Forelimb muscle (tissue), 1 donor: ENCODE measurements around the gene STARD7. TPM values are rescaled to one million over a fixed set of nuclear protein-coding genes. Genes with fewer than 3 reads are reported as not detected.

ENCODE experiments used
- DNase-seq: peaks from one replicate; pipeline ENCODE4 v3.0.0-alpha.2; 2013; ENCODE audit warnings: low read depth
- polyA plus RNA-seq: library from polyadenylated mRNA; unstranded; fragments of 120-200 nt; gene quantifications from one replicate; pipeline ENCODE4 v1.2.1, GENCODE V29; 2013; ENCODE audit not compliant: insufficient read length

STARD7 gene
- polyA plus RNA-seq, 1 donor = 105 TPM

GRCh38 chr2:96197546-96198255 lies 10.9 kb downstream of the STARD7 start:
- no peak for DNase-seq

- DNase-seq = no peak
Observed at GRCh38 chr2:96195410-96196066, 13.1 kb downstream of the STARD7 start.

- DNase-seq = no peak
Observed at GRCh38 chr2:96191937-96192670, 16.5 kb downstream of the STARD7 start.

- DNase-seq = no peak
Observed at GRCh38 chr2:96188821-96189526, 19.7 kb downstream of the STARD7 start.

GRCh38 chr2:96186562-96186961 lies 22.1 kb downstream of the STARD7 start:
- DNase-seq = no peak

GRCh38 chr2:96185516-96185915 lies 23.1 kb downstream of the STARD7 start:
- no peak for DNase-seq

- no peak for DNase-seq
Observed at GRCh38 chr2:96184989-96185388, 23.6 kb downstream of the STARD7 start.

GRCh38 chr2:96184188-96184587 lies 24.4 kb downstream of the STARD7 start:
- DNase-seq = no peak

- no peak for DNase-seq
Observed at GRCh38 chr2:96181529-96181928, 27.1 kb downstream of the STARD7 start.

GRCh38 chr2:96180521-96180920 lies 28.1 kb downstream of the STARD7 start:
- DNase-seq = no peak

GRCh38 chr2:96180002-96180401 lies 28.6 kb downstream of the STARD7 start:
- DNase-seq = no peak

- DNase-seq = no peak
Observed at GRCh38 chr2:96176661-96177060, 32.0 kb downstream of the STARD7 start.

- no peak for DNase-seq
Observed at GRCh38 chr2:96175951-96176350, 32.7 kb downstream of the STARD7 start.

GRCh38 chr2:96174251-96175144 lies 34.1 kb downstream of the STARD7 start:
- no peak for DNase-seq

GRCh38 chr2:96171831-96172230 lies 36.8 kb downstream of the STARD7 start:
- DNase-seq = no peak

- no peak for DNase-seq
Observed at GRCh38 chr2:96170626-96171025, 38.0 kb downstream of the STARD7 start.

GRCh38 chr2:96169868-96170507 lies 38.6 kb downstream of the STARD7 start:
- no peak for DNase-seq

GRCh38 chr2:96167407-96168013 lies 41.1 kb downstream of the STARD7 start:
- no peak for DNase-seq

- DNase-seq = no peak
Observed at GRCh38 chr2:96164459-96165184, 44.0 kb downstream of the STARD7 start.
